GM23338 (cell line): ENCODE results near the gene BRD9. TPM values are rescaled to one million over a fixed set of nuclear protein-coding genes. Genes with fewer than 3 reads are reported as not detected.

Source experiments
- ATAC-seq: fragments of 200-7000 bp; cut with Tn5 transposase; 3 replicates; pipeline ENCODE4 v1.9.1; 2020
- DNase-seq: peaks from one replicate; pipeline ENCODE4 v3.0.0-alpha.2; 2015; ENCODE audit warnings: low spot score
- H2AFZ ChIP-seq: fragments of 200-600 bp; sonication (generic); 2 replicates; pipeline ENCODE4 v1.8.0; 2016; ENCODE audit warnings: antibody characterized with exemption, mild to moderate bottlenecking, moderate library complexity
- H3F3A ChIP-seq: fragments of 200-600 bp; sonication (generic); replicated peaks from 2 replicates; pipeline ENCODE4 v1.8.0; 2017; ENCODE audit warnings: antibody characterized with exemption, mixed run types, low read depth
- H3K27ac ChIP-seq: fragments of 200-600 bp; sonication (generic); 2 replicates; pipeline ENCODE4 v1.6.1; 2016; ENCODE audit warnings: low read depth
- H3K27me3 ChIP-seq: fragments of 200-600 bp; sonication (generic); 2 replicates; pipeline ENCODE4 v1.8.0; 2016; ENCODE audit warnings: mild to moderate bottlenecking, mixed run types, moderate library complexity; ENCODE audit not compliant: insufficient read depth
- H3K36me3 ChIP-seq: fragments of 200-600 bp; sonication (generic); 2 replicates; pipeline ENCODE4 v1.8.0; 2016; ENCODE audit warnings: mild to moderate bottlenecking; ENCODE audit not compliant: insufficient read depth
- H3K4me1 ChIP-seq: fragments of 200-600 bp; sonication (generic); 2 replicates; pipeline ENCODE4 v1.8.0; 2016; ENCODE audit warnings: mild to moderate bottlenecking, moderate library complexity; ENCODE audit not compliant: insufficient read depth
- H3K4me2 ChIP-seq: fragments of 200-600 bp; sonication (generic); 2 replicates; pipeline ENCODE4 v1.7.1; 2017; ENCODE audit warnings: mixed run types
- H3K4me3 ChIP-seq: fragments of 200-600 bp; sonication (generic); 2 replicates; pipeline ENCODE4 v1.6.1; 2016; ENCODE audit warnings: mixed run types
- H3K79me2 ChIP-seq: fragments of 200-600 bp; sonication (generic); replicated peaks from 2 replicates; pipeline ENCODE4 v1.8.0; 2017; ENCODE audit warnings: mild to moderate bottlenecking; ENCODE audit not compliant: insufficient read depth
- H3K9me2 ChIP-seq: fragments of 200-600 bp; sonication (generic); 2 replicates; pipeline ENCODE4 v1.8.0; 2017; ENCODE audit not compliant: insufficient read depth
- H4K20me1 ChIP-seq: fragments of 200-600 bp; sonication (generic); replicated peaks from 2 replicates; pipeline ENCODE4 v1.8.0; 2017; ENCODE audit warnings: mild to moderate bottlenecking; ENCODE audit not compliant: insufficient read depth
- H3K27ac Mint-ChIP-seq: 2 replicates; pipeline ENCODE4 v1.8.0; 2020; ENCODE audit warnings: inconsistent platforms, mild to moderate bottlenecking, moderate library complexity, mixed read lengths
- H3K27me3 Mint-ChIP-seq: 3 replicates; pipeline ENCODE4 v1.8.0; 2022; ENCODE audit warnings: low read depth, mild to moderate bottlenecking, moderate library complexity, mixed read lengths, inconsistent platforms; ENCODE audit not compliant: insufficient read depth, poor library complexity
- H3K36me3 Mint-ChIP-seq: 3 replicates; pipeline ENCODE4 v1.8.0; 2021; ENCODE audit warnings: low read depth, mild to moderate bottlenecking, inconsistent platforms, moderate library complexity, mixed read lengths
- H3K4me1 Mint-ChIP-seq: 3 replicates; pipeline ENCODE4 v1.8.0; 2020; ENCODE audit warnings: mild to moderate bottlenecking, inconsistent platforms, mixed read lengths
- H3K4me3 Mint-ChIP-seq: 3 replicates; pipeline ENCODE4 v1.8.0; 2021; ENCODE audit warnings: moderate library complexity, mild to moderate bottlenecking, inconsistent platforms, mixed read lengths
- H3K9me3 Mint-ChIP-seq: 3 replicates; pipeline ENCODE4 v1.8.0; 2020; ENCODE audit warnings: moderate library complexity, mild to moderate bottlenecking, inconsistent platforms, mixed read lengths
- CREB1 ChIP-seq: fragments of 250-450 bp; sonication (Bioruptor Pico); IDR thresholded peaks from 2 replicates; pipeline ENCODE4 v1.5.0; 2020; ENCODE audit warnings: low read depth, mild to moderate bottlenecking, moderate library complexity
- EZH2 ChIP-seq: fragments of 200-600 bp; sonication (generic); IDR thresholded peaks from one replicate; pipeline ENCODE4 v1.8.0; 2017; ENCODE audit warnings: antibody characterized with exemption, mild to moderate bottlenecking, low read depth; ENCODE audit not compliant: unreplicated experiment
- JUNB ChIP-seq: IDR thresholded peaks from one replicate; pipeline ENCODE4 v1.6.1; 2016; ENCODE audit warnings: antibody characterized with exemption; ENCODE audit not compliant: unreplicated experiment
- POLR2AphosphoS5 ChIP-seq: IDR thresholded peaks from 2 replicates; pipeline ENCODE4 v1.6.1; 2016; ENCODE audit warnings: antibody characterized with exemption, low read depth
- STAT1 ChIP-seq: IDR thresholded peaks from one replicate; pipeline ENCODE4 v1.6.1; 2016; ENCODE audit warnings: antibody characterized with exemption; ENCODE audit not compliant: unreplicated experiment
- ZNF331 ChIP-seq: fragments of 250-450 bp; sonication (Bioruptor Pico); IDR thresholded peaks from 2 replicates; pipeline ENCODE4 v1.5.0; 2020; ENCODE audit warnings: low read depth, mild to moderate bottlenecking, moderate library complexity
- polyA plus RNA-seq: library from polyadenylated mRNA; unstranded; fragments of >200 nt; fragmentation: Nextera tagmentation; extraction: Ambion mirVana; gene quantifications from 2 replicates; pipeline ENCODE4 v1.2.1, GENCODE V29; 2016
- total RNA-seq: library from RNA; depleted of rRNA; stranded (reverse); fragments of >200 nt; shearing (Covaris generic); gene quantifications from 2 replicates; pipeline ENCODE4 v1.2.3, GENCODE V29; 2014
- TF ChIP-seq, protein P1 (sequence below): IDR thresholded peaks from one replicate; pipeline ENCODE4 v1.6.1; 2018; ENCODE audit warnings: antibody characterized with exemption; ENCODE audit not compliant: unreplicated experiment
- TF ChIP-seq, protein P2 (sequence below), 2 experiments: fragments of 200-600 bp in 1 of 2; sonication (generic) in 1 of 2; conservative IDR thresholded peaks; 2 replicates each; pipeline versions ENCODE4 v1.5.1 to v1.6.1; 2016 to 2017; ENCODE audit warnings: antibody characterized with exemption in 2 of 2, low read depth in 2 of 2, mild to moderate bottlenecking in 2 of 2, moderate library complexity in 1 of 2
- TF ChIP-seq, protein P3 (sequence below): IDR thresholded peaks from 2 replicates; pipeline ENCODE4 v1.6.1; 2016; ENCODE audit warnings: antibody characterized with exemption

The BRD9 gene
- total and polyA plus RNA-seq, 2 experiments from 2014 or later = 32.9 to 54.7 TPM

DNA sequence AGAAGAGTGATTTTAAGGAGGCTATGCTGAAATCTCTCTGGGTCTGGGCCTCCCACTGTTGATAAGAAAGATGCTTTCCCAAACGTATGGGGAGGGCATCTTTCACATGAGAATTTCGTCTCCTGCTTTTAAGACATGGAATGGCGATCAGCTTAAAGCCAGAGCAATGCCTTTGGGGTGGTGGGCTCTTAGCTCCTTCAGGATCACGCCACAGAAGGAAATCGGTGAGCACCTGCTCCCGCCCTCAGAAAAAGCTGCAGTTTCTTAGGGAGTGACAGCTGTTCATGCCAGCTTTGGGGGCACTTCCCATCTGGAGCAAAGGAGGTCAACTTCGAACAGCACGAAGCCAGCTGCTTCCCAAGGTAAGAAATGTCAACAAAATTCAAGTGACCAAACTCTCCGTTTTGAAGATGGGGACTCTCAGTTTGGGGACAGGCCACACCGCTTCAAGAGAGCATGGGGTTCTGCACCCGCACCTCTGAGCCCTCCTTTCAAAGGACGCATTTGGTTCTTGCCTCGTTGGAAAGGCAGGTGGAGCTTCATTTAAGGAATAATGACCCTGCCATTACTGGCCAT, 39.1 kb upstream of the BRD9 start (continued):
- TF ChIP-seq, protein P1, sequence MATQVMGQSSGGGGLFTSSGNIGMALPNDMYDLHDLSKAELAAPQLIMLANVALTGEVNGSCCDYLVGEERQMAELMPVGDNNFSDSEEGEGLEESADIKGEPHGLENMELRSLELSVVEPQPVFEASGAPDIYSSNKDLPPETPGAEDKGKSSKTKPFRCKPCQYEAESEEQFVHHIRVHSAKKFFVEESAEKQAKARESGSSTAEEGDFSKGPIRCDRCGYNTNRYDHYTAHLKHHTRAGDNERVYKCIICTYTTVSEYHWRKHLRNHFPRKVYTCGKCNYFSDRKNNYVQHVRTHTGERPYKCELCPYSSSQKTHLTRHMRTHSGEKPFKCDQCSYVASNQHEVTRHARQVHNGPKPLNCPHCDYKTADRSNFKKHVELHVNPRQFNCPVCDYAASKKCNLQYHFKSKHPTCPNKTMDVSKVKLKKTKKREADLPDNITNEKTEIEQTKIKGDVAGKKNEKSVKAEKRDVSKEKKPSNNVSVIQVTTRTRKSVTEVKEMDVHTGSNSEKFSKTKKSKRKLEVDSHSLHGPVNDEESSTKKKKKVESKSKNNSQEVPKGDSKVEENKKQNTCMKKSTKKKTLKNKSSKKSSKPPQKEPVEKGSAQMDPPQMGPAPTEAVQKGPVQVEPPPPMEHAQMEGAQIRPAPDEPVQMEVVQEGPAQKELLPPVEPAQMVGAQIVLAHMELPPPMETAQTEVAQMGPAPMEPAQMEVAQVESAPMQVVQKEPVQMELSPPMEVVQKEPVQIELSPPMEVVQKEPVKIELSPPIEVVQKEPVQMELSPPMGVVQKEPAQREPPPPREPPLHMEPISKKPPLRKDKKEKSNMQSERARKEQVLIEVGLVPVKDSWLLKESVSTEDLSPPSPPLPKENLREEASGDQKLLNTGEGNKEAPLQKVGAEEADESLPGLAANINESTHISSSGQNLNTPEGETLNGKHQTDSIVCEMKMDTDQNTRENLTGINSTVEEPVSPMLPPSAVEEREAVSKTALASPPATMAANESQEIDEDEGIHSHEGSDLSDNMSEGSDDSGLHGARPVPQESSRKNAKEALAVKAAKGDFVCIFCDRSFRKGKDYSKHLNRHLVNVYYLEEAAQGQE = no peak
- no peak for TF ChIP-seq POLR2AphosphoS5
- TF ChIP-seq JUNB = no peak
- no peak for TF ChIP-seq CREB1 (CRISPR knock-in tag)
- no peak for TF ChIP-seq ZNF331 (CRISPR knock-in tag)
- TF ChIP-seq EZH2 = no peak
- no peak for TF ChIP-seq STAT1
- TF ChIP-seq, protein P2, sequence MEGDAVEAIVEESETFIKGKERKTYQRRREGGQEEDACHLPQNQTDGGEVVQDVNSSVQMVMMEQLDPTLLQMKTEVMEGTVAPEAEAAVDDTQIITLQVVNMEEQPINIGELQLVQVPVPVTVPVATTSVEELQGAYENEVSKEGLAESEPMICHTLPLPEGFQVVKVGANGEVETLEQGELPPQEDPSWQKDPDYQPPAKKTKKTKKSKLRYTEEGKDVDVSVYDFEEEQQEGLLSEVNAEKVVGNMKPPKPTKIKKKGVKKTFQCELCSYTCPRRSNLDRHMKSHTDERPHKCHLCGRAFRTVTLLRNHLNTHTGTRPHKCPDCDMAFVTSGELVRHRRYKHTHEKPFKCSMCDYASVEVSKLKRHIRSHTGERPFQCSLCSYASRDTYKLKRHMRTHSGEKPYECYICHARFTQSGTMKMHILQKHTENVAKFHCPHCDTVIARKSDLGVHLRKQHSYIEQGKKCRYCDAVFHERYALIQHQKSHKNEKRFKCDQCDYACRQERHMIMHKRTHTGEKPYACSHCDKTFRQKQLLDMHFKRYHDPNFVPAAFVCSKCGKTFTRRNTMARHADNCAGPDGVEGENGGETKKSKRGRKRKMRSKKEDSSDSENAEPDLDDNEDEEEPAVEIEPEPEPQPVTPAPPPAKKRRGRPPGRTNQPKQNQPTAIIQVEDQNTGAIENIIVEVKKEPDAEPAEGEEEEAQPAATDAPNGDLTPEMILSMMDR (conservative IDR thresholded peaks at IDR 0.05; ENCODE audit: low read depth in 2 of 2) = no peak
- TF ChIP-seq, protein P3, sequence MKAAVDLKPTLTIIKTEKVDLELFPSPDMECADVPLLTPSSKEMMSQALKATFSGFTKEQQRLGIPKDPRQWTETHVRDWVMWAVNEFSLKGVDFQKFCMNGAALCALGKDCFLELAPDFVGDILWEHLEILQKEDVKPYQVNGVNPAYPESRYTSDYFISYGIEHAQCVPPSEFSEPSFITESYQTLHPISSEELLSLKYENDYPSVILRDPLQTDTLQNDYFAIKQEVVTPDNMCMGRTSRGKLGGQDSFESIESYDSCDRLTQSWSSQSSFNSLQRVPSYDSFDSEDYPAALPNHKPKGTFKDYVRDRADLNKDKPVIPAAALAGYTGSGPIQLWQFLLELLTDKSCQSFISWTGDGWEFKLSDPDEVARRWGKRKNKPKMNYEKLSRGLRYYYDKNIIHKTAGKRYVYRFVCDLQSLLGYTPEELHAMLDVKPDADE = no peak

DNA sequence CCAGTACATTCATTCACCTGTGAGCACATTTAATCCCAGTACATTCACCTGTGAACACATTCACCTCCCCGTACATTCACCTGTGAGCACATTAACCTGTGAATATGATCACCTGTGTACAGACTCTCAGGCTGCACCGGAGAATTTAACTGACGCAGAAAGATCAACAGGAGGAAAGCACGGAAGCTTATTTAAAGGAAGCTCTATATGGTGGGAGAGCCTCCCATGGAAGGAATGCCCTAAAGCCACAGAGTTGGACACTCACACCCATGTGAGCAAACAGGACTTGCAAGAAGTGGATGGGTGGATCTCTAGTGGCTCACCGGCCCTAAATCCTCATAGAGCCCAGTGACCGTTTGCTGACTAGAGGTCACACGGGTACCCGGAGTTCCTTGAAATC, 38.3 kb upstream of the BRD9 start:
- H3K79me2 ChIP-seq = no peaks in the 10 kb centered on the region
- no peaks in the 10 kb centered on the region for H3F3A ChIP-seq
- no peak overlapping the region for H3K4me2 ChIP-seq
- no peak overlapping the region for H2AFZ ChIP-seq
- H3K27me3 ChIP-seq = peaks cover 17% of the 10 kb centered on the region
- Mint-ChIP-seq H3K27me3 (peaks cover 13% of the 10 kb centered on the region), H3K36me3 (no peaks in the 10 kb centered on the region), H3K27ac (no peak overlapping the region), H3K4me1 (no peaks in the 10 kb centered on the region; the same call in 2 of the 3 replicates), H3K4me3 (no peak overlapping the region), H3K9me3 (peaks cover 4% of the 10 kb centered on the region)
- no peaks in the 10 kb centered on the region for H3K9me2 ChIP-seq
- no peak overlapping the region for H3K27ac ChIP-seq
- DNase-seq = no peak
- no peak for TF ChIP-seq STAT1
- TF ChIP-seq, protein P2 (conservative IDR thresholded peaks at IDR 0.05; ENCODE audit: low read depth in 2 of 2) = no peak
- no peak for ATAC-seq
- H3K4me1 ChIP-seq = no peaks in the 10 kb centered on the region
- no peaks in the 10 kb centered on the region for H4K20me1 ChIP-seq
- no peak overlapping the region for H3K4me3 ChIP-seq
- H3K36me3 ChIP-seq = no peaks in the 10 kb centered on the region
